Measurements from ENCODE around the gene EIF3I.

Gene EIF3I

GRCh38 chr1:32192220-32192948 lies 29.8 kb upstream of the EIF3I start:
- no peak for DNase-seq (ENCODE audit: low spot score)
- TF ChIP-seq CTCF (IDR thresholded peaks at IDR 0.05; ENCODE audit: extremely low read depth, missing control alignments), result no peak

- no peak for TF ChIP-seq CTCF (IDR thresholded peaks at IDR 0.05; ENCODE audit: extremely low read depth, missing control alignments)
- no peak for DNase-seq (ENCODE audit: low spot score)
Measured at GRCh38 chr1:32194984-32195383, 27.2 kb upstream of the EIF3I start.

GRCh38 chr1:32195531-32195930 lies 26.7 kb upstream of the EIF3I start:
- TF ChIP-seq CTCF (IDR thresholded peaks at IDR 0.05; ENCODE audit: extremely low read depth, missing control alignments), result no peak

GRCh38 chr1:32195972-32196823 lies 26.0 kb upstream of the EIF3I start:
- no peak for DNase-seq (ENCODE audit: low spot score)
- TF ChIP-seq CTCF (IDR thresholded peaks at IDR 0.05; ENCODE audit: extremely low read depth, missing control alignments), result no peak

More at GRCh38 chr1:32195531-32195930, 26.7 kb upstream of the EIF3I start:
- no peak for DNase-seq (ENCODE audit: low spot score)

GRCh38 chr1:32197074-32197473 lies 25.1 kb upstream of the EIF3I start:
- TF ChIP-seq CTCF (IDR thresholded peaks at IDR 0.05; ENCODE audit: extremely low read depth, missing control alignments), result no peak

GRCh38 chr1:32197837-32198236 lies 24.4 kb upstream of the EIF3I start:
- TF ChIP-seq CTCF (IDR thresholded peaks at IDR 0.05; ENCODE audit: extremely low read depth, missing control alignments), result no peak
- no peak for DNase-seq (ENCODE audit: low spot score)

More at GRCh38 chr1:32197074-32197473, 25.1 kb upstream of the EIF3I start:
- no peak for DNase-seq (ENCODE audit: low spot score)

All from GM20000 (cell line).